Uterus (tissue), 4 donors: ENCODE results near the gene SFR1. TPM values are rescaled to one million over a fixed set of nuclear protein-coding genes. Genes with fewer than 3 reads are reported as not detected.

Source experiments
- DNase-seq, 2 donors: peaks; one replicate each; pipeline ENCODE4 v3.0.0-alpha.2; 2019 to 2020
- H3K27ac ChIP-seq, 2 donors: fragments of 200-600 bp; sonication (generic); 1 replicate in 1 of 2; 2 replicates in 1 of 2; pipeline ENCODE4 v1.5.1; 2016 to 2018
- H3K27me3 ChIP-seq, 2 donors: fragments of 200-600 bp; sonication (generic); one replicate each; pipeline ENCODE4 v1.5.1; 2018 to 2019; ENCODE audit warnings: control low read depth in 1 of 2
- H3K36me3 ChIP-seq, 2 donors: fragments of 200-600 bp; sonication (generic); one replicate each; pipeline ENCODE4 v1.5.1; 2019; ENCODE audit warnings: control low read depth in 1 of 2
- H3K4me1 ChIP-seq, 2 donors: fragments of 200-600 bp; sonication (generic); one replicate each; pipeline ENCODE4 v1.5.1; 2018 to 2019; ENCODE audit warnings: control low read depth in 1 of 2
- H3K4me3 ChIP-seq, 2 donors: fragments of 200-600 bp; sonication (generic); 1 replicate in 1 of 2; 2 replicates in 1 of 2; pipeline ENCODE4 v1.5.1; 2018 to 2019; ENCODE audit warnings: mild to moderate bottlenecking in 1 of 2
- H3K9me3 ChIP-seq, 2 donors: fragments of 200-600 bp; sonication (generic); one replicate each; pipeline ENCODE4 v1.5.1; 2019; ENCODE audit warnings: control low read depth in 1 of 2
- CTCF ChIP-seq, 4 experiments: fragments of 200-600 bp in 2 of 4; fragments of 450-650 bp in 2 of 4; sonication (generic) in 2 of 4; IDR thresholded peaks; one replicate each; pipeline ENCODE4 v1.5.1; 2016 to 2019; ENCODE audit warnings: antibody characterized with exemption in 4 of 4, mild to moderate bottlenecking in 2 of 4, moderate library complexity in 1 of 4
- POLR2A ChIP-seq, 2 donors: fragments of 450-650 bp; IDR thresholded peaks; one replicate each; pipeline ENCODE4 v1.6.1; 2016; ENCODE audit warnings: antibody characterized with exemption in 2 of 2, mild to moderate bottlenecking in 1 of 2, moderate library complexity in 1 of 2
- intact Hi-C: fragments of 100-400 bp; cut with DNase I; formaldehyde crosslinking; loops from one replicate; pipeline ENCODE4 v1.15.1; 2023; ENCODE audit warnings: low total_unique reads
- total RNA-seq, 4 donors: library from RNA; depleted of rRNA in 3 of 4; stranded (reverse); fragments of >200 nt in 3 of 4; gene quantifications; one replicate each; pipeline versions ENCODE4 v1.1.0 to v1.2.4, GENCODE V29; 2014 to 2023
- donor health status: DM: yes; HTN: yes; CAD: no.

SFR1 gene
- total RNA-seq = 10 to 100 TPM in 2 of 4 donors, 1 to 10 TPM in 2; 4.1 to 12.8 (median 10.5) TPM

GRCh38 chr10:104121485-104122224 lies at the start of gene SFR1:
Gene SFR1, plus strand, starts transcription at chr10:104122171. Its CDS starts 13 bp downstream, at chr10:104122184.
- DNase-seq = peak; percentile 98 to 99
- Histone ChIP-seq H3K4me1 (peaks cover 0 to 5% of the 10 kb centered on the region in 2 donors), H3K9me3 (no peaks in the 10 kb centered on the region), H3K36me3 (no peaks in the 10 kb centered on the region), H3K27ac (peak within 1 kb of the TSS; percentile 99), H3K27me3 (no peaks in the 10 kb centered on the region), H3K4me3 (peak within 1 kb of the TSS; percentile 66 to 80)
- TF ChIP-seq CTCF (IDR thresholded peaks at IDR 0.05) (peak; percentile 49 to 62 (median 59)), POLR2A (IDR thresholded peaks at IDR 0.05) (peak; percentile 86 to 87)
- intact Hi-C loops = no loop called here

GRCh38 chr10:104072786-104073185 lies 49.2 kb upstream of the SFR1 start:
- no peaks in the 10 kb centered on the region for H3K36me3 ChIP-seq
- no peak for DNase-seq
- intact Hi-C loops = no loop called here
- TF ChIP-seq CTCF (IDR thresholded peaks at IDR 0.05) (no peak), POLR2A (IDR thresholded peaks at IDR 0.05) (no peak)
- H3K4me1 ChIP-seq = no peaks in the 10 kb centered on the region
- no peaks in the 10 kb centered on the region for H3K27me3 ChIP-seq
- H3K27ac ChIP-seq = no peak overlapping the region
- no peak overlapping the region for H3K4me3 ChIP-seq
- H3K9me3 ChIP-seq = no peaks in the 10 kb centered on the region

- Histone ChIP-seq H3K4me1 (no peaks in the 10 kb centered on the region), H3K36me3 (no peaks in the 10 kb centered on the region), H3K27me3 (no peaks in the 10 kb centered on the region), H3K9me3 (no peaks in the 10 kb centered on the region), H3K4me3 (no peak overlapping the region), H3K27ac (no peak overlapping the region)
- DNase-seq = no peak
- TF ChIP-seq CTCF (IDR thresholded peaks at IDR 0.05) = no peak
- no peak for TF ChIP-seq POLR2A (IDR thresholded peaks at IDR 0.05)
- intact Hi-C loops = no loop called here
These were observed 47.5 kb upstream of the SFR1 start for GRCh38 chr10:104074505-104074904.

GRCh38 chr10:104076743-104077160 lies 45.2 kb upstream of the SFR1 start:
- H3K27me3 ChIP-seq = no peaks in the 10 kb centered on the region
- H3K4me3 ChIP-seq = no peak overlapping the region
- no peaks in the 10 kb centered on the region for H3K9me3 ChIP-seq
- no peaks in the 10 kb centered on the region for H3K4me1 ChIP-seq
- H3K27ac ChIP-seq = no peak overlapping the region
- H3K36me3 ChIP-seq = no peaks in the 10 kb centered on the region
- DNase-seq = peak in 1 of 2 donors; percentile 56
- intact Hi-C loops = no loop called here
- no peak for TF ChIP-seq CTCF (IDR thresholded peaks at IDR 0.05)
- no peak for TF ChIP-seq POLR2A (IDR thresholded peaks at IDR 0.05)

- intact Hi-C loops = no loop called here
- DNase-seq = no peak
- Histone ChIP-seq H3K9me3 (no peaks in the 10 kb centered on the region), H3K27me3 (no peaks in the 10 kb centered on the region), H3K27ac (no peak overlapping the region), H3K36me3 (no peaks in the 10 kb centered on the region), H3K4me3 (no peak overlapping the region), H3K4me1 (no peaks in the 10 kb centered on the region)
- TF ChIP-seq CTCF (IDR thresholded peaks at IDR 0.05) = no peak
- no peak for TF ChIP-seq POLR2A (IDR thresholded peaks at IDR 0.05)
These were observed 44.7 kb upstream of the SFR1 start for GRCh38 chr10:104077247-104077646.
